Nephron (organoid): ENCODE results near the gene TDRD7.

Source experiments
- H3K27ac Mint-ChIP-seq, 3 experiments: 2 replicates each; pipeline ENCODE4 v1.8.0; 2020; ENCODE audit warnings: mixed read lengths in 3 of 3, mild to moderate bottlenecking in 2 of 3, moderate library complexity in 1 of 3
- H3K27me3 Mint-ChIP-seq: 2 replicates; pipeline ENCODE4 v1.8.0; 2021; ENCODE audit warnings: low read depth, mild to moderate bottlenecking, moderate library complexity, mixed read lengths
- H3K36me3 Mint-ChIP-seq: 2 replicates; pipeline ENCODE4 v1.8.0; 2020; ENCODE audit warnings: low read depth, mixed read lengths
- H3K4me1 Mint-ChIP-seq: 2 replicates; pipeline ENCODE4 v1.8.0; 2020; ENCODE audit warnings: mixed read lengths
- H3K4me3 Mint-ChIP-seq, 3 experiments: 2 replicates each; pipeline ENCODE4 v1.8.0; 2020; ENCODE audit warnings: mild to moderate bottlenecking in 3 of 3, mixed read lengths in 3 of 3, moderate library complexity in 2 of 3
- H3K9me3 Mint-ChIP-seq: 2 replicates; pipeline ENCODE4 v1.8.0; 2020; ENCODE audit warnings: mixed read lengths
- TF ChIP-seq, protein P1 (sequence below), 3 experiments: fragments of 200-600 bp; sonication (generic); IDR thresholded peaks; one replicate each; pipeline ENCODE4 v1.5.0; 2021; ENCODE audit warnings: antibody characterized with exemption in 3 of 3; ENCODE audit not compliant: unreplicated experiment in 3 of 3

The TDRD7 gene

DNA sequence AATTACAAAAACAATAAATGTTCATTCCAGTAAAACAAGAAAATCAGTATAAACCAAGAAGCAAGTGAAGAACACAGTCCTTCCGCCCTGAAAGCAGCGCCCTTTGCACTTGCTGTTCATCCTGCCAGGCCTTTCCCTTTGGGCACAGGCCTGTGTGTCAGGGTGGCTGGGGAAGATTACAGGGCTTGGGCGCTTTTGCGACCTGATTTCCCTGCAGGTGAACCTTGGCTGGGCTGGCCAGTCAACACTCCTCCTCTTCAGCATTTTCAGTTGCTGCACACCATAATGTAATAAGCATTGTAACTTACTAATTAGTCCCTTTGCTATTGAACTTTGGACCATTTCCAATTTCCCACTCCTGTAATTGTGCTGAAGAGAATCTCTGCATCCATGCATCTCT lies 38.6 kb upstream of the TDRD7 start:
- TF ChIP-seq, protein P1, sequence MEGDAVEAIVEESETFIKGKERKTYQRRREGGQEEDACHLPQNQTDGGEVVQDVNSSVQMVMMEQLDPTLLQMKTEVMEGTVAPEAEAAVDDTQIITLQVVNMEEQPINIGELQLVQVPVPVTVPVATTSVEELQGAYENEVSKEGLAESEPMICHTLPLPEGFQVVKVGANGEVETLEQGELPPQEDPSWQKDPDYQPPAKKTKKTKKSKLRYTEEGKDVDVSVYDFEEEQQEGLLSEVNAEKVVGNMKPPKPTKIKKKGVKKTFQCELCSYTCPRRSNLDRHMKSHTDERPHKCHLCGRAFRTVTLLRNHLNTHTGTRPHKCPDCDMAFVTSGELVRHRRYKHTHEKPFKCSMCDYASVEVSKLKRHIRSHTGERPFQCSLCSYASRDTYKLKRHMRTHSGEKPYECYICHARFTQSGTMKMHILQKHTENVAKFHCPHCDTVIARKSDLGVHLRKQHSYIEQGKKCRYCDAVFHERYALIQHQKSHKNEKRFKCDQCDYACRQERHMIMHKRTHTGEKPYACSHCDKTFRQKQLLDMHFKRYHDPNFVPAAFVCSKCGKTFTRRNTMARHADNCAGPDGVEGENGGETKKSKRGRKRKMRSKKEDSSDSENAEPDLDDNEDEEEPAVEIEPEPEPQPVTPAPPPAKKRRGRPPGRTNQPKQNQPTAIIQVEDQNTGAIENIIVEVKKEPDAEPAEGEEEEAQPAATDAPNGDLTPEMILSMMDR (IDR thresholded peaks at IDR 0.05; ENCODE audit: unreplicated experiment in 3 of 3), result no peak
- peaks cover 63% of the 10 kb centered on the region for H3K36me3 Mint-ChIP-seq
- H3K9me3 Mint-ChIP-seq, result peaks cover 22% of the 10 kb centered on the region
- no peak overlapping the region for H3K27ac Mint-ChIP-seq
- no peak overlapping the region for H3K4me3 Mint-ChIP-seq
- H3K27me3 Mint-ChIP-seq, result no peaks in the 10 kb centered on the region
- H3K4me1 Mint-ChIP-seq, result no peaks in the 10 kb centered on the region

DNA sequence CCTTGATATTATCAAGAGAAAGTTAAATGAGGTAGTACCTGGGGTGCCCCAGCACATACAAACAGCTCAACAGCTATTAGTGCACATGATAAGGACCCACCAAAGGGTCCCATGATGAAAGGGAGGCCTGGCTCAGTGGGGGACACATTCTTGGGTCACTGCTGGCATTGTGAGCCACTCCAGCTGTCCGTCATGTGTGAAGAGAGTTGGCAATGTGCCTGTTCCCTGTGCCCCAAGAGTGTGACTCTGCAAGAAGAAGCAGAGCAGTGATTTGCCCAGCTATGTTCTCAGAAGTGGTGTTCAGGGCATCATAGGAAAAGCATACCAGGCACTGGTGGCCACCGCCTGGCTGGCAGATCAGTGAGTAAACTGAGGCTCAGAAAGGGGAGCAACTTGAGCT lies 37.1 kb upstream of the TDRD7 start:
- TF ChIP-seq, protein P1 (IDR thresholded peaks at IDR 0.05; ENCODE audit: unreplicated experiment in 3 of 3), result no peak
- H3K36me3 Mint-ChIP-seq, result peaks cover 53% of the 10 kb centered on the region
- H3K9me3 Mint-ChIP-seq, result peaks cover 10% of the 10 kb centered on the region
- H3K4me1 Mint-ChIP-seq, result no peaks in the 10 kb centered on the region
- H3K27me3 Mint-ChIP-seq, result peaks cover 4% of the 10 kb centered on the region
- H3K27ac Mint-ChIP-seq, result no peak overlapping the region
- H3K4me3 Mint-ChIP-seq, result no peak overlapping the region

DNA sequence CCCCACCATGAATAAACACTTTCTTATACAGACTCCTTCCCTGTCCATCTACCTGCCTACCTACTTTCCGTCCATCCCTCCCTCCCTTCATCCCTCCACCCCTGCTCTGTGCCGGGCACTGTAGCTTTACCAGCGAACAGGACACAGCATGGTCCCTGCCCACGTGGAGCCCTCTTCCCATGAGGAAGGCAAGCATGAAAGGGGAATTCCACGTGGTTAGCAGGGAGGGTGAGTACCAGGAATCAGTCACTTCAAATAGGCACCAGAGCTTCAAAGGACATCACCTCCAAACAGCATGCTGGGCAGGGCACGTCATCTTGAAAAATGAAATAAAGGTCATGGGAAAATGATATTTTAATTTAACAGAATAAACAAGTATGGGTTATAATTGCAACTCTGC lies 35.0 kb upstream of the TDRD7 start:
- Mint-ChIP-seq H3K27ac (no peak overlapping the region), H3K9me3 (no peaks in the 10 kb centered on the region), H3K4me3 (no peak overlapping the region), H3K4me1 (no peaks in the 10 kb centered on the region), H3K27me3 (peaks cover 4% of the 10 kb centered on the region), H3K36me3 (peaks cover 43% of the 10 kb centered on the region)
- TF ChIP-seq, protein P1 (IDR thresholded peaks at IDR 0.05; ENCODE audit: unreplicated experiment in 3 of 3), result no peak

DNA sequence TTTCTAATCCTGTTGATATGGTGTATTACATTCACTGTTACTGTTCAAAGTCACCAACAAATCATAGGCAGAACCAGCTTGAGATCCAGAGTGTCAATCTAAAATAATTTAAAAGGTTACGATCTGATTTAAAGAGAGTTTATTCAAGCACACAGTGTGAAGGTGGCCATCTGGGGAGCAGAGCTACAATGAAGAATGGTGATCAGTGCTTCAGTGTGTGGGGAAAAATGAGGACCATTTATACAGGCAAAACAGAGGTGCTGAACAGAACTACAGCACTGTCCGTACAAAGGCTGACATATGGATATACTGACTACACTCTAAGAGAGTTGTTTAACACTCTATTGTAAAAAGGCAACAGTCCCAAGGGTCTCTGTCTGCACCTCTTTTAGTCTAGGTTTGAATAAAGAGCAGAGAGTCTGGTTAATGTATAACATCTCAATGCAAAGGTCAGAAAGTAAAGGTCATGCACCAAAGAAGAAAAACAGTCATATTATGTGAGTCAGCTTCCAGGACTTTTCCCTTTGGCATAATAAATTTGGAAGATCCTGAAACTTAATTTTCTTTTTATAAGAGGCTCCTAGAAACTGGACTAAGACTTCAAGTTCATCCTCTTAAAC lies 29.7 kb upstream of the TDRD7 start:
- Mint-ChIP-seq H3K27me3 (peaks cover 12% of the 10 kb centered on the region), H3K4me1 (no peaks in the 10 kb centered on the region), H3K9me3 (no peaks in the 10 kb centered on the region), H3K36me3 (peaks cover 20% of the 10 kb centered on the region), H3K4me3 (no peak overlapping the region), H3K27ac (peak overlapping the region in 2 of 3 experiments; percentile 69 to 97)
- TF ChIP-seq, protein P1 (IDR thresholded peaks at IDR 0.05; ENCODE audit: unreplicated experiment in 3 of 3), result no peak

DNA sequence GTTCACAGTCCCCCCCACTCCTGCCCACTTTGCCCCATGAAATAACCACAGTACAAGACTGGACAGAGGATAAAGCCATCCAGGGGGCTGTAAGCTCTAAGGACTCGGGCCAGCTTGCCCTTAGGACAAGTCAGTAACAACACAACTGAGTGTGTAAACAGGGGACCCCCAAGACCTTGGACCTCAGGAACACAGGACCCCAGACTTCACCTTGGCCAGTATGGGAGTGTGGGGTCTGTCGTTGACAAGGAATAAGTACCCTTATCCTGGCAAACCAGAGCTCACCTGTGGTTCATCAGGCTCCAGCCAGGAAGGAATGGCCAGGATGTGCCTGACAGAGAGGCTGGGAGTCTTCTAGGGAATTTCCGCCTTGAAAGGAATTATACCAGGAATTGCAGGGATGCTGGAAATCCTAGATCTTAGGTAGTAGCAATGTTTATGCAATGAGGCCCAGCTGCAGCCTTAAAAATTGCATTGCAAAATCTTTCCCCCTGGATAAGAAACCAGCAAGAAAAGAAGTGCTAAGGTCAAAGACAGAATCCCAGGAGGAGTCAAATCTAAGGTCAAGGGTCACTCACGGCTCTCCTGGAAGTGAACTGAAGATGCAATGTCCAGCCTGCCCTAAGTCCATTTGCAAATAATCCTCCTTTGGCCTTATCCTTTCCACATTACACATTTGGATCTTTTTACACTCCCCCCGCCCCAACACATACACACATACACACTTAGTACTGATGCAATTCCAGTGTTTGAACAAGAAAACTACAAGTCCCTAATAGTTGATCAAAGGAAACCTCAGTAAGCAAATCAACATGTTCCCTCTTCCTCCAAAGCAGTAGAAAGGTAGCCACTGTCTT lies 27.3 kb upstream of the TDRD7 start:
- Mint-ChIP-seq H3K4me3 (no peak overlapping the region), H3K36me3 (peaks cover 8% of the 10 kb centered on the region), H3K9me3 (no peaks in the 10 kb centered on the region), H3K27me3 (peaks cover 17% of the 10 kb centered on the region), H3K4me1 (no peaks in the 10 kb centered on the region), H3K27ac (peak overlapping the region in 1 of 3 experiments; percentile 79)
- TF ChIP-seq, protein P1 (IDR thresholded peaks at IDR 0.05; ENCODE audit: unreplicated experiment in 3 of 3), result no peak
